Liver (tissue), 9 donors: ENCODE data around the gene CDH4. TPM values are rescaled to one million over a fixed set of nuclear protein-coding genes. Genes with fewer than 3 reads are reported as not detected.

Experiments
- DNase-seq: peaks from one replicate; pipeline ENCODE4 v3.0.0-alpha.2; 2017; ENCODE audit warnings: low spot score
- H3K27ac ChIP-seq, 2 donors: one replicate each; pipeline ENCODE4 v1.7.0; 2013; ENCODE audit warnings: inconsistent platforms in 2 of 2, low read length in 2 of 2, control low read depth in 1 of 2, low read depth in 1 of 2, mild to moderate bottlenecking in 1 of 2
- H3K27me3 ChIP-seq, 4 donors: one replicate each; pipeline versions ENCODE4 v1.6.1 to v1.7.0; 2013; ENCODE audit warnings: low read length in 3 of 4, inconsistent platforms in 1 of 4, mild to moderate bottlenecking in 1 of 4, moderate library complexity in 1 of 4; ENCODE audit not compliant: control insufficient read depth in 4 of 4, insufficient read depth in 4 of 4
- H3K36me3 ChIP-seq, 4 donors: one replicate each; pipeline versions ENCODE4 v1.6.1 to v1.7.0; 2013; ENCODE audit warnings: low read length in 3 of 4, mild to moderate bottlenecking in 3 of 4, low read depth in 1 of 4, moderate library complexity in 1 of 4; ENCODE audit not compliant: control insufficient read depth in 4 of 4, insufficient read depth in 3 of 4
- H3K4me1 ChIP-seq, 4 donors: one replicate each; pipeline versions ENCODE4 v1.6.1 to v1.7.0; 2013; ENCODE audit warnings: low read length in 3 of 4, mild to moderate bottlenecking in 3 of 4, moderate library complexity in 1 of 4; ENCODE audit not compliant: control insufficient read depth in 4 of 4, insufficient read depth in 4 of 4
- H3K4me3 ChIP-seq, 3 donors: one replicate each; pipeline versions ENCODE4 v1.6.1 to v1.7.0; 2013; ENCODE audit warnings: low read length in 3 of 3, control low read depth in 1 of 3, low read depth in 1 of 3, mild to moderate bottlenecking in 1 of 3
- H3K9ac ChIP-seq, 2 donors: one replicate each; pipeline ENCODE4 v1.7.0; 2013; ENCODE audit warnings: low read length in 2 of 2, mild to moderate bottlenecking in 2 of 2, moderate library complexity in 2 of 2, control low read depth in 1 of 2, low read depth in 1 of 2
- H3K9me3 ChIP-seq, 4 donors: one replicate each; pipeline versions ENCODE4 v1.6.1 to v1.7.0; 2013; ENCODE audit warnings: low read length in 3 of 4; ENCODE audit not compliant: control insufficient read depth in 4 of 4
- CTCF ChIP-seq: fragments of 150-350 bp; IDR thresholded peaks from 2 replicates; pipeline ENCODE4 v1.5.1; 2017; ENCODE audit warnings: improper control_type of control experiment, low read depth, low read length; ENCODE audit not compliant: missing input control
- EGR1 ChIP-seq, 2 donors: IDR thresholded peaks; 2 replicates each; pipeline ENCODE4 v1.6.1; 2016 to 2018; ENCODE audit warnings: antibody characterized with exemption in 2 of 2, low read depth in 2 of 2
- FOXA1 ChIP-seq: IDR thresholded peaks from 2 replicates; pipeline ENCODE4 v1.6.1; 2016; ENCODE audit warnings: antibody characterized with exemption
- FOXA2 ChIP-seq: IDR thresholded peaks from 2 replicates; pipeline ENCODE4 v1.6.1; 2016; ENCODE audit warnings: antibody characterized with exemption
- GABPA ChIP-seq, 2 donors: IDR thresholded peaks in 1 of 2; conservative IDR thresholded peaks in 1 of 2; 2 replicates each; pipeline ENCODE4 v1.6.1; 2016; ENCODE audit warnings: antibody characterized with exemption in 2 of 2, mild to moderate bottlenecking in 1 of 2, moderate library complexity in 1 of 2
- HNF4A ChIP-seq, 2 donors: conservative IDR thresholded peaks; 2 replicates each; pipeline ENCODE4 v1.6.1; 2016; ENCODE audit warnings: antibody characterized with exemption in 2 of 2, mild to moderate bottlenecking in 2 of 2
- JUND ChIP-seq, 2 donors: IDR thresholded peaks; 2 replicates each; pipeline ENCODE4 v1.6.1; 2016; ENCODE audit warnings: antibody characterized with exemption in 2 of 2
- MAX ChIP-seq: IDR thresholded peaks from 2 replicates; pipeline ENCODE4 v1.6.1; 2016; ENCODE audit warnings: antibody characterized with exemption
- NR2F2 ChIP-seq: IDR thresholded peaks from 2 replicates; pipeline ENCODE4 v1.6.1; 2016; ENCODE audit warnings: antibody characterized with exemption
- RXRA ChIP-seq, 2 donors: IDR thresholded peaks; 2 replicates each; pipeline ENCODE4 v1.6.1; 2017 to 2018; ENCODE audit warnings: antibody characterized with exemption in 2 of 2, mild to moderate bottlenecking in 1 of 2
- SP1 ChIP-seq: IDR thresholded peaks from 2 replicates; pipeline ENCODE4 v1.6.1; 2018; ENCODE audit warnings: antibody characterized with exemption, mild to moderate bottlenecking
- TAF1 ChIP-seq: conservative IDR thresholded peaks from 2 replicates; pipeline ENCODE4 v1.6.1; 2016; ENCODE audit warnings: antibody characterized with exemption, mild to moderate bottlenecking
- YY1 ChIP-seq: IDR thresholded peaks from 2 replicates; pipeline ENCODE4 v1.6.1; 2016; ENCODE audit warnings: antibody characterized with exemption, mild to moderate bottlenecking
- WGBS: extraction: QIAGEN DNeasy Blood & Tissue Kit; methylation state at CpG from one replicate; pipeline ENCODE4 v1.1.7; 2013; 5-methylcytosine and 5-hydroxymethylcytosine counted together
- polyA plus RNA-seq, 2 donors: library from polyadenylated mRNA; stranded (reverse) in 1 of 2; unstranded in 1 of 2; fragments of 200-250 nt in 1 of 2; fragments of >200 nt in 1 of 2; fragmentation: Nextera tagmentation in 1 of 2; extraction: Ambion mirVana in 1 of 2; gene quantifications; one replicate each; pipeline versions ENCODE4 v1.2.1 to v1.2.3, GENCODE V29; 2013 to 2015
- total RNA-seq, 2 donors: library from RNA; depleted of rRNA; stranded (reverse); fragments of >200 nt; gene quantifications; one replicate each; pipeline ENCODE4 v1.2.3, GENCODE V29; 2014
- TF ChIP-seq, protein P1 (sequence below): IDR thresholded peaks from 2 replicates; pipeline ENCODE4 v1.6.1; 2016; ENCODE audit warnings: antibody characterized with exemption, mild to moderate bottlenecking
- TF ChIP-seq, protein P2 (sequence below): IDR thresholded peaks from 2 replicates; pipeline ENCODE4 v1.6.1; 2016; ENCODE audit warnings: antibody characterized with exemption
- TF ChIP-seq, protein P3 (sequence below): IDR thresholded peaks from 2 replicates; pipeline ENCODE4 v1.6.1; 2016; ENCODE audit warnings: antibody characterized with exemption
- donor health status: healthy.
- donor health status: healthy.
- donor health status: healthy.
- donor health status: healthy.
- donor health status: healthy.

Gene CDH4
- total and polyA plus RNA-seq, 4 donors = 0.03 to 0.25 (median 0.19) TPM; not detected in 1

DNA sequence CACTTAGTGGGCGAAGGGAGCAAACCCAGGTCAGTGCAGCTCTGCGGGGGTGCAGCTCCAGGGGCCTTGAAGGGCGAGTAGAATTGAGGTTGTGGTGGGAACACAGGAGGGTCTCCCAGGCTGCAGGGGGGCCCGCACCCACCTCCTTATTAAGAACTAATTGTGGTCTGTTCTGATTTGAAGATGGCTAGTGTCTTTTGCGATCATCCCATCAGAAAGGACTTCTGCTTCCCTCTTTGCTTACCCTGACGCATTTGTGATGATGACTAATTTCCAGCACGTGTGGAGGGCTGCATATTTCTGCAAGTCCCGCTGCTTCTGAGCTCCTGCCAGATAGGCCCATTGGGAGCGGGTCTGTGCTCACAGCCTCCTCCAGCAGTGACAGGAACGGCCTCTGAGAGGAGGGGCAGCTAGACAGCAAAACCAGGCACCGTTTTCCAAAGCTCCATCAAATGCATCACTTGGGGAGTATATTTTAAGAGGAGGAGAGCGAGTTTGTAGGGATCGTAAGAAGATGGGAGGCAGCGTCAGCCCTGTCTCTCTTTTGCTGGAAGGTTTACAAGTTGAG is 268.9 kb downstream of the CDH4 start:
- DNase-seq = no peak
- no peak overlapping the region for H3K9ac ChIP-seq
- TF ChIP-seq, protein P1, sequence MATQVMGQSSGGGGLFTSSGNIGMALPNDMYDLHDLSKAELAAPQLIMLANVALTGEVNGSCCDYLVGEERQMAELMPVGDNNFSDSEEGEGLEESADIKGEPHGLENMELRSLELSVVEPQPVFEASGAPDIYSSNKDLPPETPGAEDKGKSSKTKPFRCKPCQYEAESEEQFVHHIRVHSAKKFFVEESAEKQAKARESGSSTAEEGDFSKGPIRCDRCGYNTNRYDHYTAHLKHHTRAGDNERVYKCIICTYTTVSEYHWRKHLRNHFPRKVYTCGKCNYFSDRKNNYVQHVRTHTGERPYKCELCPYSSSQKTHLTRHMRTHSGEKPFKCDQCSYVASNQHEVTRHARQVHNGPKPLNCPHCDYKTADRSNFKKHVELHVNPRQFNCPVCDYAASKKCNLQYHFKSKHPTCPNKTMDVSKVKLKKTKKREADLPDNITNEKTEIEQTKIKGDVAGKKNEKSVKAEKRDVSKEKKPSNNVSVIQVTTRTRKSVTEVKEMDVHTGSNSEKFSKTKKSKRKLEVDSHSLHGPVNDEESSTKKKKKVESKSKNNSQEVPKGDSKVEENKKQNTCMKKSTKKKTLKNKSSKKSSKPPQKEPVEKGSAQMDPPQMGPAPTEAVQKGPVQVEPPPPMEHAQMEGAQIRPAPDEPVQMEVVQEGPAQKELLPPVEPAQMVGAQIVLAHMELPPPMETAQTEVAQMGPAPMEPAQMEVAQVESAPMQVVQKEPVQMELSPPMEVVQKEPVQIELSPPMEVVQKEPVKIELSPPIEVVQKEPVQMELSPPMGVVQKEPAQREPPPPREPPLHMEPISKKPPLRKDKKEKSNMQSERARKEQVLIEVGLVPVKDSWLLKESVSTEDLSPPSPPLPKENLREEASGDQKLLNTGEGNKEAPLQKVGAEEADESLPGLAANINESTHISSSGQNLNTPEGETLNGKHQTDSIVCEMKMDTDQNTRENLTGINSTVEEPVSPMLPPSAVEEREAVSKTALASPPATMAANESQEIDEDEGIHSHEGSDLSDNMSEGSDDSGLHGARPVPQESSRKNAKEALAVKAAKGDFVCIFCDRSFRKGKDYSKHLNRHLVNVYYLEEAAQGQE = no peak
- no peak for TF ChIP-seq FOXA2
- no peak for TF ChIP-seq GABPA (IDR thresholded peaks at IDR 0.05 in 1 of 2, conservative IDR thresholded peaks at IDR 0.05 in 1 of 2)
- no peak for TF ChIP-seq HNF4A (conservative IDR thresholded peaks at IDR 0.05)
- TF ChIP-seq, protein P2, sequence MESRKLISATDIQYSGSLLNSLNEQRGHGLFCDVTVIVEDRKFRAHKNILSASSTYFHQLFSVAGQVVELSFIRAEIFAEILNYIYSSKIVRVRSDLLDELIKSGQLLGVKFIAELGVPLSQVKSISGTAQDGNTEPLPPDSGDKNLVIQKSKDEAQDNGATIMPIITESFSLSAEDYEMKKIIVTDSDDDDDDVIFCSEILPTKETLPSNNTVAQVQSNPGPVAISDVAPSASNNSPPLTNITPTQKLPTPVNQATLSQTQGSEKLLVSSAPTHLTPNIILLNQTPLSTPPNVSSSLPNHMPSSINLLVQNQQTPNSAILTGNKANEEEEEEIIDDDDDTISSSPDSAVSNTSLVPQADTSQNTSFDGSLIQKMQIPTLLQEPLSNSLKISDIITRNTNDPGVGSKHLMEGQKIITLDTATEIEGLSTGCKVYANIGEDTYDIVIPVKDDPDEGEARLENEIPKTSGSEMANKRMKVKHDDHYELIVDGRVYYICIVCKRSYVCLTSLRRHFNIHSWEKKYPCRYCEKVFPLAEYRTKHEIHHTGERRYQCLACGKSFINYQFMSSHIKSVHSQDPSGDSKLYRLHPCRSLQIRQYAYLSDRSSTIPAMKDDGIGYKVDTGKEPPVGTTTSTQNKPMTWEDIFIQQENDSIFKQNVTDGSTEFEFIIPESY = no peak
- no peak for TF ChIP-seq EGR1 (IDR thresholded peaks at IDR 0.05; ENCODE audit: low read depth in 2 of 2)
- TF ChIP-seq NR2F2 = no peak
- TF ChIP-seq TAF1 = no peak
- no peak for TF ChIP-seq FOXA1
- TF ChIP-seq YY1 = no peak
- TF ChIP-seq SP1 = no peak
- TF ChIP-seq MAX = no peak
- TF ChIP-seq, protein P3, sequence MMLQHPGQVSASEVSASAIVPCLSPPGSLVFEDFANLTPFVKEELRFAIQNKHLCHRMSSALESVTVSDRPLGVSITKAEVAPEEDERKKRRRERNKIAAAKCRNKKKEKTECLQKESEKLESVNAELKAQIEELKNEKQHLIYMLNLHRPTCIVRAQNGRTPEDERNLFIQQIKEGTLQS = no peak
- TF ChIP-seq RXRA (IDR thresholded peaks at IDR 0.05) = no peak
- no peak for TF ChIP-seq CTCF
- no peak for TF ChIP-seq JUND (IDR thresholded peaks at IDR 0.05)
- no peaks in the 10 kb centered on the region for H3K4me1 ChIP-seq
- H3K27me3 ChIP-seq = peaks cover 0 to 3% (median under 1%) of the 10 kb centered on the region in 4 donors
- H3K27ac ChIP-seq = no peak overlapping the region
- no peaks in the 10 kb centered on the region for H3K9me3 ChIP-seq
- H3K4me3 ChIP-seq = no peak overlapping the region
- H3K36me3 ChIP-seq = no peaks in the 10 kb centered on the region
- WGBS = 68% methylated on average over 14 of the region's 14 CpGs
